ENCODE data around the gene TNPO2.

- no peak for TF ChIP-seq EZH2 (IDR thresholded peaks at IDR 0.05; ENCODE audit: borderline replicate concordance)
- TF ChIP-seq CTCF (IDR thresholded peaks at IDR 0.05; ENCODE audit: poor library complexity): no peak
Measured at GRCh38 chr19:12731337-12731736, 7.6 kb upstream of the TNPO2 start.

All from hepatocyte (in vitro differentiated cells).